Thoracic aorta (tissue), 2 donors: Measurements from ENCODE around the gene RNF222. TPM values are rescaled to one million over a fixed set of nuclear protein-coding genes. Genes with fewer than 3 reads are reported as not detected.
A peak's percentile ranks its signal among the peaks of the same experiment; 100 is the strongest.

Experiments
- ATAC-seq: fragments of 150-250 bp; one replicate; pipeline ENCODE4 v1.8.0; 2017; ENCODE audit warnings: low read depth; ENCODE audit not compliant: insufficient number of reproducible peaks, low FRiP score
- DNase-seq: peaks from one replicate; pipeline ENCODE4 v3.0.0-alpha.2; 2020; ENCODE audit warnings: low spot score
- H3K27ac ChIP-seq, 2 donors: fragments of 200-600 bp; sonication (generic); 1 replicate in 1 of 2; 2 replicates in 1 of 2; pipeline ENCODE4 v1.5.1; 2016; ENCODE audit warnings: mild to moderate bottlenecking in 2 of 2, moderate library complexity in 2 of 2
- H3K27me3 ChIP-seq: fragments of 200-600 bp; sonication (generic); replicated peaks from 2 replicates; pipeline ENCODE4 v1.6.0; 2016; ENCODE audit warnings: mild to moderate bottlenecking; ENCODE audit not compliant: insufficient read depth
- H3K36me3 ChIP-seq: fragments of 200-600 bp; sonication (generic); one replicate; pipeline ENCODE4 v1.5.1; 2016
- H3K4me1 ChIP-seq, 2 donors: fragments of 200-600 bp; sonication (generic); 1 replicate in 1 of 2; 2 replicates in 1 of 2; pipeline versions ENCODE4 v1.5.1 to v1.6.0; 2016; ENCODE audit warnings: low read depth in 2 of 2, mild to moderate bottlenecking in 1 of 2; ENCODE audit not compliant: control insufficient read depth in 1 of 2
- H3K4me3 ChIP-seq: fragments of 200-600 bp; sonication (generic); 2 replicates; pipeline ENCODE4 v1.5.1; 2016; ENCODE audit warnings: mild to moderate bottlenecking
- H3K9me3 ChIP-seq: fragments of 200-600 bp; sonication (generic); 2 replicates; pipeline ENCODE4 v1.5.1; 2016
- CTCF ChIP-seq: fragments of 200-600 bp; sonication (generic); IDR thresholded peaks from one replicate; pipeline ENCODE4 v1.5.1; 2019; ENCODE audit warnings: antibody characterized with exemption
- total RNA-seq, 2 donors: library from RNA; depleted of rRNA; stranded (reverse); fragments of >200 nt; gene quantifications; one replicate each; pipeline versions ENCODE4 v1.1.0 to v1.2.3, GENCODE V29; 2016

The RNF222 gene
- total RNA-seq, 2 donors from 2014 or later = 0.56 TPM; not detected in 1

GRCh38 chr17:8386841-8387240, 10.8 kb downstream of the RNF222 start:
- Histone ChIP-seq H3K4me1 (peaks cover 9 to 22% of the 10 kb centered on the region in 2 donors), H3K9me3 (no peaks in the 10 kb centered on the region), H3K27me3 (no peaks in the 10 kb centered on the region), H3K27ac (no peak overlapping the region), H3K4me3 (no peak overlapping the region), H3K36me3 (no peaks in the 10 kb centered on the region)
- ATAC-seq (no peak), DNase-seq (no peak)
- TF ChIP-seq CTCF = no peak

- Histone ChIP-seq H3K36me3 (peaks cover 12% of the 10 kb centered on the region), H3K27me3 (no peaks in the 10 kb centered on the region), H3K4me1 (peaks cover 11 to 42% of the 10 kb centered on the region in 2 donors), H3K27ac (no peak overlapping the region), H3K4me3 (no peak overlapping the region), H3K9me3 (no peaks in the 10 kb centered on the region)
- TF ChIP-seq CTCF = no peak
- DNase-seq = no peak
- no peak for ATAC-seq
Measured at GRCh38 chr17:8384801-8385378, 12.7 kb downstream of the RNF222 start.

GRCh38 chr17:8383143-8383822, 14.3 kb downstream of the RNF222 start, which contains the start of gene RPL26:
Gene RPL26, minus strand, starts transcription at chr17:8383193. Its CDS starts 883 bp downstream, at chr17:8382310.
- ATAC-seq (peak; percentile 97), DNase-seq (peak; percentile 95)
- H3K27me3 ChIP-seq = no peaks in the 10 kb centered on the region
- peaks cover 11 to 43% of the 10 kb centered on the region in 2 donors for H3K4me1 ChIP-seq
- peak; percentile 99 for TF ChIP-seq CTCF
- H3K36me3 ChIP-seq = peaks cover 25% of the 10 kb centered on the region
- peak within 1 kb of the TSS; percentile 63 to 74 for H3K27ac ChIP-seq
- peak within 1 kb of the TSS; percentile 97 for H3K4me3 ChIP-seq
- H3K9me3 ChIP-seq = no peaks in the 10 kb centered on the region

GRCh38 chr17:8382880-8383142, 14.8 kb downstream of the RNF222 start:
- H3K4me1 ChIP-seq = peaks cover 11 to 43% of the 10 kb centered on the region in 2 donors
- peak overlapping the region; percentile 59 to 74 for H3K27ac ChIP-seq

More at GRCh38 chr17:8382880-8383142, 14.8 kb downstream of the RNF222 start:
- TF ChIP-seq CTCF = no peak
- Histone ChIP-seq H3K4me3 (peak overlapping the region; percentile 97), H3K36me3 (peaks cover 28% of the 10 kb centered on the region), H3K9me3 (no peaks in the 10 kb centered on the region), H3K27me3 (no peaks in the 10 kb centered on the region)
- DNase-seq = no peak
- ATAC-seq = no peak
